Measurements from ENCODE around the gene SPACA1. TPM values are rescaled to one million over a fixed set of nuclear protein-coding genes. Genes with fewer than 3 reads are reported as not detected.

Gene SPACA1
- total and polyA plus RNA-seq, 2 of the 4 experiments (the other 2 are of a cell fraction): not detected

GRCh38 chr6:88114838-88115237 is 67.2 kb downstream of the SPACA1 start:
- Histone ChIP-seq H2AFZ (replicated peaks; ENCODE audit: low read length, poor library complexity) (no peak overlapping the region), H3K4me2 (ENCODE audit: low read depth, low read length) (no peak overlapping the region), H4K91ac (ENCODE audit: insufficient read depth, low read depth, low read length) (no peak overlapping the region), H3K4me3 (ENCODE audit: insufficient read depth, low read depth, low read length) (no peak overlapping the region), H3K23ac (ENCODE audit: low read depth, low read length) (no peak overlapping the region), H3K27me3 (ENCODE audit: control insufficient read depth, insufficient read depth, low read length) (no peaks in the 10 kb centered on the region), H3K27ac (ENCODE audit: insufficient read depth, low read length) (no peak overlapping the region), H2BK20ac (ENCODE audit: low read depth, low read length) (no peak overlapping the region), H4K8ac (ENCODE audit: low read depth in 2 of 2, low read length in 2 of 2) (no peak overlapping the region), H2BK5ac (ENCODE audit: low read depth, low read length, poor library complexity, severe bottlenecking) (no peak overlapping the region), H3K79me1 (ENCODE audit: low read depth in 1 of 2, low read length in 2 of 2) (no peaks in the 10 kb centered on the region), H3K36me3 (ENCODE audit: control insufficient read depth, insufficient read depth, low read length) (no peaks in the 10 kb centered on the region), H2BK15ac (ENCODE audit: low read depth, low read length) (no peak overlapping the region), H3K9me3 (ENCODE audit: control insufficient read depth, insufficient read depth, low read length) (no peaks in the 10 kb centered on the region), H2BK120ac (ENCODE audit: low read depth, low read length) (no peak overlapping the region), H4K20me1 (ENCODE audit: insufficient read depth, low read length) (no peaks in the 10 kb centered on the region), H3K9ac (ENCODE audit: low read depth, low read length) (no peak overlapping the region), H3K9me1 (ENCODE audit: insufficient read depth, low read length) (no peaks in the 10 kb centered on the region), H3K18ac (ENCODE audit: low read depth, low read length) (no peak overlapping the region), H4K5ac (ENCODE audit: low read depth, low read length) (no peak overlapping the region), H3K4ac (ENCODE audit: low read depth, low read length) (no peak overlapping the region), H3K4me1 (ENCODE audit: control insufficient read depth, insufficient read depth, low read length) (no peaks in the 10 kb centered on the region), H2AK5ac (ENCODE audit: low read depth, low read length) (no peak overlapping the region), H3K56ac (ENCODE audit: extremely low read depth, insufficient read depth, low read length) (no peak overlapping the region), H2AK9ac (replicated peaks; ENCODE audit: low read depth, low read length, poor library complexity) (no peak overlapping the region), H3K14ac (replicated peaks; ENCODE audit: low read depth, low read length) (no peak overlapping the region)
- no CpG with 5 or more reads among the region's 2 CpGs for WGBS, 2 experiments (ENCODE audit: extremely low coverage in 2 of 2, insufficient read length in 1 of 2)
- TF ChIP-seq CEBPB (IDR thresholded peaks at IDR 0.05; ENCODE audit: low read depth, low read length): no peak
- no peak for TF ChIP-seq RAD21 (IDR thresholded peaks at IDR 0.05; ENCODE audit: low read length)
- no peak for TF ChIP-seq ELK1 (IDR thresholded peaks at IDR 0.05; ENCODE audit: borderline replicate concordance, low read depth, low read length)
- TF ChIP-seq MAFK (IDR thresholded peaks at IDR 0.05; ENCODE audit: low read depth, low read length): no peak
- no peak for TF ChIP-seq POLR2A (IDR thresholded peaks at IDR 0.05; ENCODE audit: low read depth, low read length)
- no peak for TF ChIP-seq RCOR1 (IDR thresholded peaks at IDR 0.05; ENCODE audit: insufficient replicate concordance, low read length)
- TF ChIP-seq MXI1 (IDR thresholded peaks at IDR 0.05; ENCODE audit: borderline replicate concordance, low read depth, low read length): no peak
- no peak for TF ChIP-seq MAZ (IDR thresholded peaks at IDR 0.05; ENCODE audit: borderline replicate concordance, low read depth, low read length)
- TF ChIP-seq SMC3 (IDR thresholded peaks at IDR 0.05; ENCODE audit: low read depth, low read length): no peak
- TF ChIP-seq NFE2L2 (IDR thresholded peaks at IDR 0.05; ENCODE audit: low read depth, low read length): no peak
- ChIA-PET CTCF (no interaction called here), POLR2A (ENCODE audit: unreplicated experiment) (no interaction called here)
- dilution Hi-C loops (cut with HindIII; ENCODE audit: low sequenced_read_pairs, unreplicated experiment): no loop called here
- BruUV-seq (replicated peaks): no TSS peak
- in situ Hi-C loops (cut with MboI; ENCODE audit: low sequenced_read_pairs): no loop called here
- DNase-seq (no peak), ATAC-seq (ENCODE audit: low read depth) (no peak)
- intact Hi-C loops (cut with micrococcal nuclease): no loop called here
